ENCODE measurements around the gene INPP5A. TPM values are rescaled to one million over a fixed set of nuclear protein-coding genes. Genes with fewer than 3 reads are reported as not detected.
A peak's percentile ranks its signal among the peaks of the same experiment; 100 is the strongest.
"Not testable (repeated sequence)": the region's sequence is repeated elsewhere in the genome, so short reads cannot be mapped to it uniquely, and the experiment has no call there.

Gene INPP5A
- total RNA-seq, 1 donor from 2014 or later, result 14.2 TPM

- H3K27me3 Mint-ChIP-seq (ENCODE audit: insufficient read depth, low read depth), result peaks cover 24% of the 10 kb centered on the region
- no peak overlapping the region for H3K4me3 Mint-ChIP-seq
- H3K9me3 ChIP-seq (ENCODE audit: low read depth), result no peaks in the 10 kb centered on the region
- no peaks in the 10 kb centered on the region for H3K36me3 ChIP-seq
- H3K4me2 ChIP-seq, result no peak overlapping the region
- no peaks in the 10 kb centered on the region for H3K9me3 Mint-ChIP-seq
- peaks cover 33% of the 10 kb centered on the region for H4K20me1 ChIP-seq (ENCODE audit: low read depth)
- no peaks in the 10 kb centered on the region for H3K36me3 Mint-ChIP-seq
- no peak overlapping the region for H2AFZ ChIP-seq (replicated peaks)
- H3K4me3 ChIP-seq, result no peak overlapping the region
- H3K4me1 Mint-ChIP-seq, result peaks cover 2% of the 10 kb centered on the region
- peaks cover 4% of the 10 kb centered on the region for H3F3A ChIP-seq (ENCODE audit: low read depth)
- peaks cover 12% of the 10 kb centered on the region for H3K4me1 ChIP-seq
- no peaks in the 10 kb centered on the region for H3K79me2 ChIP-seq (ENCODE audit: low read depth)
- H3K9ac ChIP-seq, result no peak overlapping the region
- H3K27ac ChIP-seq, result no peak overlapping the region
- no peak overlapping the region for H3K27ac Mint-ChIP-seq
- DNase-seq (ENCODE audit: low spot score), result no peak
- no peak for TF ChIP-seq EZH2 (IDR thresholded peaks at IDR 0.05)
- no peak for TF ChIP-seq CTCF (IDR thresholded peaks at IDR 0.05)
- no peak for TF ChIP-seq EZH2phosphoT487 (IDR thresholded peaks at IDR 0.05)
- H3K27me3 ChIP-seq, result peaks cover 68% of the 10 kb centered on the region
These were observed 255.6 kb downstream of the INPP5A start for GRCh38 chr10:132793213-132793612.

GRCh38 chr10:132793871-132794849 is 256.6 kb downstream of the INPP5A start:
- H3K4me2 ChIP-seq, result no peak overlapping the region
- Mint-ChIP-seq H3K4me3 (no peak overlapping the region), H3K9me3 (no peaks in the 10 kb centered on the region), H3K36me3 (no peaks in the 10 kb centered on the region), H3K27me3 (ENCODE audit: insufficient read depth, low read depth) (peaks cover 20% of the 10 kb centered on the region), H3K4me1 (peaks cover 2% of the 10 kb centered on the region), H3K27ac (no peak overlapping the region)
- H2AFZ ChIP-seq (replicated peaks), result no peak overlapping the region
- no peaks in the 10 kb centered on the region for H3K36me3 ChIP-seq
- H3K9ac ChIP-seq, result no peak overlapping the region
- no peaks in the 10 kb centered on the region for H3K79me2 ChIP-seq (ENCODE audit: low read depth)
- H3F3A ChIP-seq (ENCODE audit: low read depth), result no peaks in the 10 kb centered on the region
- H3K27me3 ChIP-seq, result peaks cover 58% of the 10 kb centered on the region
- no peak overlapping the region for H3K4me3 ChIP-seq
- no peaks in the 10 kb centered on the region for H3K9me3 ChIP-seq (ENCODE audit: low read depth)
- TF ChIP-seq EZH2phosphoT487 (IDR thresholded peaks at IDR 0.05) (no peak), EZH2 (IDR thresholded peaks at IDR 0.05) (no peak), CTCF (IDR thresholded peaks at IDR 0.05) (no peak)
- H4K20me1 ChIP-seq (ENCODE audit: low read depth), result peaks cover 23% of the 10 kb centered on the region
- peak; percentile 19 for DNase-seq (ENCODE audit: low spot score)
- peaks cover 2% of the 10 kb centered on the region for H3K4me1 ChIP-seq
- no peak overlapping the region for H3K27ac ChIP-seq

- Mint-ChIP-seq H3K27me3 (ENCODE audit: insufficient read depth, low read depth) (peaks cover 15% of the 10 kb centered on the region), H3K4me3 (no peak overlapping the region), H3K36me3 (no peaks in the 10 kb centered on the region), H3K9me3 (no peaks in the 10 kb centered on the region), H3K4me1 (peaks cover 4% of the 10 kb centered on the region), H3K27ac (no peak overlapping the region)
- H3K9ac ChIP-seq, result no peak overlapping the region
- peaks cover 5% of the 10 kb centered on the region for H4K20me1 ChIP-seq (ENCODE audit: low read depth)
- no peak for TF ChIP-seq CTCF (IDR thresholded peaks at IDR 0.05)
- no peak for TF ChIP-seq EZH2 (IDR thresholded peaks at IDR 0.05)
- no peak for TF ChIP-seq EZH2phosphoT487 (IDR thresholded peaks at IDR 0.05)
- no peak overlapping the region for H3K4me2 ChIP-seq
- no peaks in the 10 kb centered on the region for H3K36me3 ChIP-seq
- H2AFZ ChIP-seq (replicated peaks), result no peak overlapping the region
- H3K9me3 ChIP-seq (ENCODE audit: low read depth), result no peaks in the 10 kb centered on the region
- DNase-seq (ENCODE audit: low spot score), result no peak
- no peaks in the 10 kb centered on the region for H3K79me2 ChIP-seq (ENCODE audit: low read depth)
- H3K27ac ChIP-seq, result no peak overlapping the region
- no peaks in the 10 kb centered on the region for H3K4me1 ChIP-seq
- H3K4me3 ChIP-seq, result no peak overlapping the region
- H3F3A ChIP-seq (ENCODE audit: low read depth), result no peaks in the 10 kb centered on the region
- H3K27me3 ChIP-seq, result peaks cover 31% of the 10 kb centered on the region
These were observed 259.3 kb downstream of the INPP5A start for GRCh38 chr10:132796846-132797245.

- not testable (repeated sequence) for DNase-seq (ENCODE audit: low spot score); H3F3A ChIP-seq (ENCODE audit: low read depth); H3K9me3 ChIP-seq (ENCODE audit: low read depth); H3K4me3 ChIP-seq; H4K20me1 ChIP-seq (ENCODE audit: low read depth); H3K4me3 Mint-ChIP-seq; H3K9ac ChIP-seq; H3K4me2 ChIP-seq; H2AFZ ChIP-seq (replicated peaks); H3K79me2 ChIP-seq (ENCODE audit: low read depth); H3K36me3 Mint-ChIP-seq; H3K9me3 Mint-ChIP-seq; H3K4me1 Mint-ChIP-seq; H3K4me1 ChIP-seq; H3K27ac ChIP-seq; H3K27ac Mint-ChIP-seq; H3K36me3 ChIP-seq
- H3K27me3 ChIP-seq, result peaks cover 28% of the 10 kb centered on the region
- H3K27me3 Mint-ChIP-seq (ENCODE audit: insufficient read depth, low read depth), result peaks cover 14% of the 10 kb centered on the region
These were observed 260.4 kb downstream of the INPP5A start for GRCh38 chr10:132797986-132798385.
